NCI-H1105 (cell line): Measurements from ENCODE around the gene ZFYVE1.
"Not testable (repeated sequence)": the region's sequence is repeated elsewhere in the genome, so short reads cannot be mapped to it uniquely, and the experiment has no call there.

Experiments
- DNase-seq: peaks from one replicate; lab custom pipeline; 2025; lab: John Stamatoyannopoulos, UW

The ZFYVE1 gene

DNA sequence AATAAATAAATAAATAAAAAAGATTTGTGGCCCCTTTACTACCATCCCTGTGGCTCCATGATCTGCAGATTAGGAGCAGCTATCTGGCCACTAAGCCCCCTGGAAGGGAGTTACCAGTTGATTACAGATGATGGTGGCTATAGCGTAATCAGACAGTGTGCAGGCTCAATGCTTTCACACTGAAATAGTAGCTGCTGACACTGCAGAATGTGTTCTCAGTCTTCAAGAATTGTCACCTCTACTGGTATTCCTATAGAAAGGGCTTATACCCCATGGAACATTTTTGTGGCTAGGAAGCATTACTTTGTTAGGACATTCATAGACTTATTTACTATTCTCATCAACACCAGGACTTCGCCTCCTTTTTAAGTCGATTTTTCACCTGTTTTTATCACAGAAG lies 69.7 kb downstream of the ZFYVE1 start:
- no peak for DNase-seq

DNA sequence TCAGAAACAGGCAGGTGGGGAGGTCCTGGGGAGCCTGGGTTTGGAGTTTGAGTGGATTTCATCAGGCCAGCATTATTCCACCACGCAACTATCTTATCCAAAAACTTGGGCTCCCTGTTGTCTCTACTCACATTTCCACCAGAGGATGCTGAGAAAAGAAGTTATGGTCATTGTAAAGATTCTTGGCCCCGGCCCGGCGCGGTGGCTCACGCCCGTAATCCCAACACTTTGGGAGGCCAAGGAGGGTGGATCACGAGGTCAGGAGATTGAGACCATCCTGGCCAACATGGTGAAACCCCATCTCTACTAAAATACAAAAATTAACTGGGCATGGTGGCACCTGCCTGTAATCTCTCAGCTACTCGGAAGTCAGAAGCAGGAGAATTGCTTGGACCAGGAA lies 70.2 kb downstream of the ZFYVE1 start:
- not testable (repeated sequence) for DNase-seq

DNA sequence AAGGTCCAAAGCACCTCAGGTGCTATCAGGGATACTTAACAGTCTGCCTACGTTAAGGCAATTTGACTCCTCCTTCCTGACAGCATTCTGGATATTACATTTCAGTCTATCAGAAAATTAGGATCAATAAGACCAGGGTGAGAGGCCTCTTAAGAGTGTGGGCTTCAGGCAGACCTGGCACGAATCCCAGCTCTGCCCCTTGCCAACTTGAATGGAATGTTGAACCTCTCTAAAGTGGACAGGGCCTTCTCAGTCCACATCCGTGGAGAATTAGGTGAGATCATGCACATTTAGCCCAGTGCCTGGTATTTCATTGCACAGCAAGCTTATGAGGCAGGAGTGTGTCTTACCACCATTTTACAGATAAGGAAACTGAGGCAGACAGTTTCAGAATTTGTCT lies 74.7 kb downstream of the ZFYVE1 start:
- no peak for DNase-seq

DNA sequence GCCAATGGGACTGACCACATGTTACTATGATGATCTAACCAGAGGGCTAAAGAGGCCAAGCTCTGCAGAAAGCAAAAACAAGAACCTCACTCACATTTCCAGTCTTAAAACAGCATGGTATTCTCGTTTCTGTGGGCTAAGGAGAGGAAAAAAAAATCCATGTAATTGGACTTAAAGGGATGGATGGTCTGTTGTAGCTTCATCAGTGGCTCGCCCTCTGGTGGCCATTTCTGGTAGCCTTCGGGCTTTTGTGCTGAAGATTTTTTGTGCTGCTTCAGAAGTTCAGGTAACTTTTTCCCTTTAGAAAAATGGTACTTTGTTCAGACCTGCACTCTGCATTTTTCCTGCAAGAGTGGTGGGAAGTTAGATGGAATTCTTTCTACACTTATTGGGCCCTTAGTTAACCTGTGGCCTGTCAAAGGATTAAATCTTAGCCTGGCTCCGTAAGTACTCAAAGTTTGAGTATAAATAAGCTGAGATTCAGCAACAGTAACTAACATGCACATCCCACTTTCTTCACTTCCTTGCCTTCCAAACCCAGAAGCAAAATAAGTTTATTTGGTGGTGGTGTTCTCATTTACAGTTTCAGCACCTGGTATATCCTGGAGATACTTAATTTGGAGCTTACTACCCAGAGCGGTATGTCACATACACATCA lies 78.3 kb downstream of the ZFYVE1 start:
- DNase-seq, result peak; percentile 26

DNA sequence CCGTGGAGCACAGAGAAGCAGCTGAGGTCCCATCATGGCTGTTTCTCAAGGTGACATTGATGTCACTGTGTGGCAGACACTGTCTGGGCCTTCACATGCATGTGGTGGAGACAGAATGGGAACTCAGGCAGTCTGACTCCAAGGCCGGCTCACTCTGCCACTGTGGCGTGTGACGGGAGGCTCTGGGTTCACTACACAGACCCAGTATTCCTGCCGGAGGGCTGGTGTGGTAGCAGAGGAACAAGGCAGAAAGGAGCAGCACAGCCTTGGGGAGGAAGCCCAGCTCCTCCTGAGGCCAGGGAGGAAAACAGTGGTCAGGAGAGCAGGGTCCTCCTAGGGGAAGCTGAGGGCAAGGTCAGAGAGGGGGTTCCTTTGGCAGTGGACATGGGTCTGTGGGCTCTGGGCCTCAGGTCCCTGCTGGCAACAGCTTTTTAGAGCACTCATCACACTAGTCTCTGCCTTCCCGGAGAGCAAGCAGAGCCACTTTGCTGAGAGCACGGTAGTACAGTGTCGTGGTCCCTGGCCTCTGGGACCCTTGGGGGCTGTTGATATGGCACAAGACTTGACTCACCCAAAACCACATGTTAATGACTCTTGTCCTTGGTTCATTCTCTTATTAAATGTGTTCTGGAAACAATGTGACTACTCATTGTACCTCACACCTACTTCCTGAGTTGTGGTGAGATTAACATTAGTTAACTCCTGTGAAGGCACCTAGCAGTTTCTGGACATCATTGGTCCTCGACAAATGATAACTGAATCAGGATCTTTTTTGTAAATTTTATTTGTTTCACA lies 79.3 kb downstream of the ZFYVE1 start:
- DNase-seq, result no peak

DNA sequence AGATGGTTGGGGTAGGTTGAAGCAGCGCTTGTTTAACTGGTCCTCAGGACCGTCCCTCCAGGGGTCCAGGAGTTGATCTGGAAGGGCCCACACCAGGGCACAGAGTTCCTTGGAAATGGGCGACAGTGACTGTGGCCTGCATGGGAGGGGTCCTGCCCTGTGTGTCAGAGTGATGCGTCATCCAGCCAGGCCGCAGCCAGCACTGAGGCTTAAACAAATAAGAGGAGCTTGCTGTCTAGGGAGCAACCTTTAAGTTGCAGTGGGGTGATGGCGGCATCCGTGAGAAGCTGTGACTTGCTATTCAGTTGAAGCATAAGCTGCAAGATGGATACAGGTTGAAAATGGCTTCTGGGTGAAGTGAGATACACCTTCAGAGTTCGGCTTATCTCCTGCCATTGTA lies 80.4 kb downstream of the ZFYVE1 start:
- no peak for DNase-seq

DNA sequence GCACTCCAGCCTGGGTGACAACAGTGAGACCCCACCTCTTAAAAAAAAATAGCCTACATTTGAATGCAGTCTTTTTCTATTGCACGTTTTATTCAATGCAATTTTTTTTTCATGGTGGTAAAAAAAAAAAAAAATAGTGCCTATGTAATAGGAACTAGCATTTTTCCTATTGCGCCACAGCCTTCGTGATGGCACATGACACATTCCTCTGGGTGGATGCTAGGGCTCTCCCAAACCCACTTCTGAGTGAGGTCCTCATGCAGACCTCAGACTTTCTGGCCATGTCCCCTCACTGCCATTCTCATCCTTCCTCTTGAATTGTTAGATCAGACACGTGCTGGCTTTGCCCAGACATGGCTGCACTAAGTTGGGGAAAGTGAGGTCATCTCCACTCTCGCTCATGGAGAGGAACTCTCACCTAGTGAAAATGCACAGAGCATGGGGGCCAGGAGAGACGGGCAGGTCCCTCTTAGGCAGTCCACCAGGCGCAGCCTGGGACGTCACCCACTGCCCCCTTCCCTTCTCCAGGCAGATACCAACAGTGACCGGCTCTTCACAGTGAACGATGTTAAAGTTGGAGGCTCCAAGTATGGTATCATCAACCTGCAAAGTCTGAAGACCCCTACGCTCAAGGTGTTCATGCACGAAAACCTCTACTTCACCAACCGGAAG lies 81.4 kb downstream of the ZFYVE1 start:
- DNase-seq, result no peak

DNA sequence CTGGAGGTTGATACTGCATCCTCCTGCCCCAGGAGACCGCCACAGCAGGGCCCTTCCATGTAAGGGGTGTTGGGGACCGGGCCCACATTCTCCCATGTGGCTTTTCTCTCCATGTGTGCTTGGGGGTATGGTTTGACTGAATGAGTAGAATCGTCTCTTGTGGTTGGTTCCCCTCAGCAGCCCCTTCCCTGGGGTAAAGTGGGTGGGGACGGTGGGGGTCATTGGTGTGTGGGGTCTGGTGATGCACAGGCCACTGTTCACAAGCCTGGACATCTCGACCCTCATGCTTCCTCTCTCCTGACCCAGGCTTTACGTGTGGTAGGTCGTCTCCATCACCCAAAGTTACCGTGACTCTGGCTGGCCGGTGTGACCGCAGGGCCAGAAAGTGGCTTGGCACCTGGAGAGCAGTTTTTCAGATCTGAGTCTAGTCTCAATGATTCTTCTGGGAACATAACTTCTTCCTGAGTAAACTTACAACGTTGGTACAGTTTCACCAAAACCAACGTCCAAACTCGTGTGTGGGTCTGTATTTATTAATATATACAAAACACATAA lies 83.0 kb downstream of the ZFYVE1 start:
- DNase-seq, result no peak

DNA sequence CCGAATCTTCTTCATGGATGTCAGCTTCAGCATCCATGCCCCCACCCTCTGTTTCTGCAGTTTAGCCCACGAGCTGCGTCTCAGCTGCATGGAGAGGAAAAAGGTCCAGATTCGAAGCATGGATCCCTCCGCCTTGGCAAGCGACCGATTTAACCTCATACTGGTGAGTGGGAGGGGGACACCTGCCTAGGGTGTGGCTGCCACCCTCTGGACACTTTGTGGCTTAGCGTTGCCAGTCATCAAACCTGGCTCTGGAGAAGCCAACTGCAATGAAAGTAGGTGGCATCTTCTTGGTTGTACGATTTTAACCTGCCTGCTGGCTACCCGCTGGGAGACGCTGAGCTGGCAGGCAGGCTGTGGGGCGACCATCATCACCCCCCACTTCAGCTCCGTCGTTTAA lies 84.0 kb downstream of the ZFYVE1 start:
- no peak for DNase-seq

DNA sequence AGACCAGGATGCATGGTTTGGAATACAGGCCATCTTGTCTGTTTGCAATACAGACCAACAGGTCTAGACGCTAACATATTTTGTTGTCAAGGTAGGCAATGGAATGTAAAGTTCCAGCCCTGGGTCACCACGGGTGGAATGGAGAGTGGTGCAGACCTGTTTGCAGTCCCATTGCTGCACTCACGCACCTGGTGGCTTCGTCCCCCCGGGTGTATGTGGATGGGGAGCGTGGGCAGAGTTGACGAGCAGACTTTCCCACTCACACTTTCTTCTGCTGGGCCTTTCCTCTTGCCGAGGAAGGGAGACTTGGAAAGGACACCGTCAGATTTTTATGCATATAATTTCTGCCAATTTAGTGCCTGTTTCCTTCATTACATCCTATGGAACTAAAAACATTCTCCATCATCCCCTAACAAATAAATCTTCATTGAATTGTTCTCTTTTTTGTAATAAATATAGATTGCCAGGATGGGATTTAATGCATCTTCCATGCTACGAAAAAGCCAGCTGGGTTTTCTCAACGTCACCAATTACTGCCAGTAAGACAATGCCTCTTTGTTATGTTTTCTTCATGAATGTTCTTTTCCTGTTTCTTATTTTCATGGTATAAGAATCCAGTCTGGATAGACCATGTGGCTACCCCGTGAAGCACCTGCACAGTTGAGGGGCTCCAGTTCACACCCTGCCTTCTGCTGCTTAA lies 85.5 kb downstream of the ZFYVE1 start:
- no peak for DNase-seq

DNA sequence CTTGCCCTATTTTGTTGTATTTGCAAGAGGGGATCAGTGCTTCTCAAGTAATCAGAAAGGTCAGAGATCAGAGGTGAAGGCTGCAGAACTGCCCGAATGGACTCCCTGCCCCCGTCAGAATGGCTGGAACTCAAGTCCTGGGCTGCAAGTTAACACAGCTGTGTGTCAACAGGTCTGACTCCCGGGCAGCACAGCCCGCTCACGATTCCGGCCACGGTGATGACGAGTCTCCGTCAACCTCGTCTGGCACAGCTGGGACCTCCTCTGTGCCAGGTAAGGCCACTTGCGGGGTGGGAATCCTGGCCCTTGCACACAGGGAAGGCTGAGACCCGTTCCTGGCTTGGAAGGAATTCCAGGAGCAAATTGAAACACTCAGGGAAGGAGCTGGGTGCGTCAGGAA lies 87.3 kb downstream of the ZFYVE1 start:
- DNase-seq, result no peak

DNA sequence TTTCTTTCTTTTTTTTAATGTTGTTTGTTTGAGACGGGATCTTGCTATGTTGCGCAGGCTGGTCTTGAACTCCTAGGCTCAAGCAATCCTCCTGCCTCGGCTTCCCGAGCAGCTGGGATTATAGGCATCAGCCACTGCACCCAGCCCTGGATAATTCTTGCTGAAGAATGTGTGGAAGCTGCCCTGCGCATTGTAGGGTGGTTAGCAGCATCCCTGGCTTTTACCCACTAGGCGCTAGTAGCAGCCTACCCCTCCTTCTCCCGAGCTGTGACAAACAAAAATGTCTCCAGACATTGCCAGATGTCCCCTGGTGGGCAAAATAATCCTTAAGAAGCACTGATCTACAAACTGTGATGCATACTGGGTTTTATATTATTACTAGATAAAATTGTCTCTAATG lies 94.0 kb downstream of the ZFYVE1 start:
- DNase-seq, result no peak

DNA sequence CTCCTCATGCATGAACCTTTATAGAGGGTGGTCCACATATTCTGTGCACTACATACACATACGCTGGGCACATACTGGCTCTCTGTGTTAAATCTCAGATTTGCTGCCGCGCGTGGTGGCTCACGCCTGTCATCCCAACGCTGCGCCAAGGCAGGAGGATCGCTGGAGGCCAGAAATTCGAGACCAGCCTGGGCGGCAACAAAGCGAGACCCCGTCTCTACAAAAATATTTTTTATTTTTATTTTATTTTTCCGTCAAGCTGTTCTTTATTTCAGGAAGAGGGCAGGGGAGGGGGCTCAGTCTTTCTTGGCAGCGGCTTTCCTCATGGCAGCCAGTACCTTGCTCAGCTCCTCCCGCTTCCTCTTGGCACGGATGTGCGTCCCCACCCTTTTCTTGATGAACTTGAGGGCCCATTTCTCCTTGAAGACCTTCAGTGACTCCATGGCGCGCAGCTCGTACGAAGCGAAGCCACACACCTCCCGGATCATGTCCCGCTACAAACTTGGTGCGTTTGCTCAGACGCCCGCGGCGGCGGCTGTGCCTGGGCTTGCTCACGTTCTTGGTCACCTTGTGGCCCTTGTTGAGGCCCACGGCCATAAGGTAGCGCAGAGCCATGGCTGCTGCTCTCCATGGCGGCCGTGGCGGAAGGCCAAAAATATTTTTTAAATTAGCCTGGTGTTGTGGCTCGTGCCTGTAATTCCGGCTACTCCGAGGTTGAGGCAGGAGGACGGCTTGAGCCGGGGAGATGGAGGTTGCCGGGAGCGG lies 97.4 kb downstream of the ZFYVE1 start:
- DNase-seq, result no peak

DNA sequence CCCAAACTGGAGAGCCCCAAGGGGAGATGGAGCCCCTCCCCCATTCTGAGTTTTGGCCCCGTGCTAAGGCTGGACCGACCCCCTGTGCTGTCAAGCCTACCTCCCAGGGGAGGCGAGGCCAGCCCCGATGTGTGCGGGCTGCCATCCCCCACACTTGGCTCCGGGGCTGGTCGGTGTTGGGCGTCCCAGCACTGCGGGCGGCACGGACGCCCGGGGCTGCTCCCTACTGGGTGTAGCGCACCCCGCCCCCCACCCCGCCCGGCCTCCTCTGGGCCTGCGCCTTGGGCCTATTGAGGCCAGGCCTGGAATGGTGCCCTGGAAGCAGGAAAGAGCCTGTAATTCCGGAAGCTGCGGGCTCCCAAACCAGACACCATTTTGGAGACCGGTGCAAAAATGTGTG lies 98.0 kb downstream of the ZFYVE1 start:
- no peak for DNase-seq

DNA sequence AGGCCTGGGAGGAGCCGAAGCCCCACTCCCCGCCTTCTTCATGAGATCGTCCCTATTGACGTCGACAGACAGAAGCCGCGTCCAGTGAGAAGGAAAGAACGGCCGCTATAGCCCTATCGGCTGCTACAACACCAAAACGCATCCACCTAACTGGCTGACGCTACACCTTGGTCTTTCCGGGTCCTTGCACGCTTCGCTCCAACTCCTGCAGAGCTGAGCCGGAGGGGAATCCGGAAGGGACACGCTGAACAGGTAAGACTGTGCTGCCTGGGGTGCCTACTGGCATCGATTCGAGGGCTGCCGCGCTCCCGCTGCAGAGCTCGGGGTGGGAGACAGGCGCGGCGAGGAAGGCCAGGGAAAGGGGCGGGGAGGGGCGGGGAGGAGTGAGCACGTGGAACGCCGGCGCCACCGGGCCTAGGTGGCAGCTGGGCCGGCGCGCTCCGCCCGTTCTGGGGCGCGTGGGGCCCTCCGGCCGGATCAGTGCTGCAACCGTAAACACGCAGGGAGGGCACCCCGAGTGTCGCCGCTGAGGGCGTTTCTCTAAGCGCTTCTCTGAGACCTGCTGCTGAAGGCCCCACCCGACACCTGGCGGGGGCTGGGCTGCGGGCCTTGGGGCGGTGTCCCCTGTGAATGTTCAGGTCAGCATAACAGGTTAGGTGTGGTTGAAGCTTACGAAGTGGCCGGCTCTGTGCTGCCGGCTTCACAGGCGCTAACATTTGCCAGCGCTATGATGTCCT lies 100.4 kb downstream of the ZFYVE1 start, which contains the start of gene DCAF4:
Gene DCAF4 (plus strand): TSS at position 173 of the 737 bp plus-strand sequence. CDS start 11,515 bp downstream, outside the sequence.
- peak; percentile 97 for DNase-seq

DNA sequence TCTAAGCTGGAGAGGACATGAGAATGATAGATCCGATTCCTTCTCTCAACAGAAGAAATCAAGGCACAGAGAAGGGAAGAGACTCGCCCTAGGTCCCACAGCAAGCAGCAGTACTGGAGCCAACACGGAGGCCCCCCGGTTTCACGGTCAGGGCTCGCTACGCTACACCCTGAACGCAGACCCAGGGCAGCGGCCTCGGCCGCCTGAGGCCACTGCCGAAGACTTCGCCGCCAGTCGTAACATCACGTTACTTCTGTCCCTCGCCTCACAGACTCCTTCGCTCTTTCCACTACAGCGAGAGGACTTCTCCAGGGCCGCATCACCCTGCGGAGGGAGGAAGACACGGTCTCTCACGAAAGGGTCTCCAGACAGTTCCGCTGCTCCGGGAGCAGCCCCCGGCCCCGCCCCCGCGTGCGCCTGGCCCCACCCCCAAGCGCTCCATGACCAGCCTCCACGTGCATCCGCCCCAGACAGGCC lies 101.1 kb downstream of the ZFYVE1 start:
- DNase-seq, result no peak

DNA sequence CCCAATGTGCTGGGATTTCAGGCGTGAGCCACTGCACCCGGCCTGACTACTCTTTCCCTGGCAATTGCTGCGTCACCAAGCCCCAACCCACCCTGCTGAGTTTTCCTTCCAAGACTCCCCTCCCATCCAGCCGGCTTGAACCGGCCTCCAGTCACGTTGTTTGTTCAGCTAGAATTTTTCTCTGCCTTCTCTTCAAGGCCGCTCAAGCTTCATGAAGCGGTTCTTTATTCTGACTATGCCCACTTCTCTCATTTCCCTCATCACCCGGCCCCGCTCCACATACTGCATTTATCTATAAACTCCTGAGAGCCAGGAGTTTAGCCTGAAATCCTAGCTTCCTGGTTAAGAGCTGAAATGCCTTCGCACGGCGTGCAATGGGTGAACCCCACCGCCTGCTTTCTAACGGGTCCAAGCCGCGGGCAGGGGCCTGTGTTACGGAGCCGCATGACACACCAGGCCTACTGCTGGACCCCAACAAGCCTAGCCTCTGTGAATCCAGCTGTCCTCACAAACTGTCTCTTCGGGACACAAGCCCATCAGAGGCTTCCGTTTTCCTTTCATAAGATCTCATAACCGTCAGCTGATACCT lies 101.6 kb downstream of the ZFYVE1 start:
- no peak for DNase-seq

DNA sequence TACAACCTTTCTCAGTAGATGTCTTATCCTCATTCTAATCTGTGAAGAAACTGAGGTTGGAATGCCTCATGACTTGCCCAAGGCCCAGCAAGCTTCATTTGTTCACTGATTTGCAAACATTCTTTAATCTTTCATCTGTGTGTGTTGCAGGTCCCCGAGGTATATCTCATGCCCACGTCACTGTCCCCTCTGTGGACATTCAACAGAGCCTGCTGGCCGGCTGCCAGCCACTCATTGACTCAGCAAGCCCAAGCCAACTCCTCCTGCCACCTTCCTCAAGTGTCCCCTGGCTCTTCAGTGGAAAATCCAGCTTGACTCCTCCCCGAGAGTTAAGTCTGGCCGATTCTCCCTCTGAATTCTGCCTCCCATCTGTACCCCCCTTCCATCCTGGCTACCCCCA lies 102.6 kb downstream of the ZFYVE1 start:
- DNase-seq, result no peak

DNA sequence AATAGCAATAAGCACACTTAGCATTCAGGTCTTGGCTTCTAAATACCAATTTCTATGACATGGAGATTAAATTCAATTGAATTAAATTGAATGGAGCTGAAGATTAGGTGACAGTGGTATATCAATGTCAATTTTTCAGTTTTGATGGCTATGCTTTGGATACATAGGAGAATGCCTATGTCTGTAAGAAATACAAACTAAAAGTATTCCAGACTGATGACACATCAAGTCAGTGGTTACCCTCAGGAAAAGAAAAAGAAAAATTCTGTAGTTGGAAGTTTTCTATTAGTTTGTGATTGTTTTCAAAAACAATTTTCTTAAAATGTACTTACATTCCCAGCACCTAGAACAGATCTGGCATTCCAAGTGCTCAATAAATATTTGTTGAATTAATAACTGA lies 105.5 kb downstream of the ZFYVE1 start:
- DNase-seq, result no peak

DNA sequence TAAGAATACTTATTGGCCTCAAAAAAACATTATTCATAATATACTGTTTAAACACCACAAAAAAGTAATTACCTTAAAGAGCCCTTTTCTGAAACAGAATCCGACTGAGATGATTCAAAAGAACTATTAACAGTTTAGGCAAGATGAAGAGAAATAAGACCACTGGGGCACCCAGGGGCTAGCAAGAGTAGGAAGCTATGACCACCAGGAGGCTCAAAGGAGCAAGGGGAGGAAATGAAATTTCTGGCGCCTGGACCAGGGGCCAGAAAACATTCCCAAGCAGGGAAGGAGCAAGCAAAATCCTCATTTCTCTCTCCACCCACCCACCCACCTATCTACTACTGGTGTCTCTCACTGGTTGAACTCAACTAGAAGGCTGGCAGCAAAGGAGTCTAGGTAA lies 106.9 kb downstream of the ZFYVE1 start:
- DNase-seq, result no peak
